IMR-90 (cell line): Measurements from ENCODE around the gene ANKRD16. TPM values are rescaled to one million over a fixed set of nuclear protein-coding genes. Genes with fewer than 3 reads are reported as not detected.

Experiments used
- ATAC-seq: fragments of 200-7000 bp; cut with Tn5 transposase; 2 replicates; pipeline ENCODE4 v1.9.1; 2020; ENCODE audit warnings: low read depth, mild to moderate bottlenecking, moderate library complexity
- BruUV-seq: library from RNA; stranded (reverse); fragments of 400-500 nt; replicated peaks from 2 replicates; lab custom pipeline; 2021; lab: Mats Ljungman, UMichigan
- CTCF ChIA-PET: fragments of 300-600 bp; formaldehyde crosslinking; extraction: SDS; loops from one replicate; lab custom pipeline; 2021; ENCODE audit warnings: antibody characterized with exemption; lab: Yijun Ruan, JAX
- POLR2A ChIA-PET: fragments of 300-600 bp; sonication (Branson Sonifier 250); formaldehyde crosslinking; loops from one replicate; lab custom pipeline; 2022; ENCODE audit warnings: antibody characterized with exemption; ENCODE audit not compliant: unreplicated experiment; lab: Charles Lee
- DNase-seq: peaks from one replicate; pipeline ENCODE4 v3.0.0; 2013
- H2AFZ ChIP-seq: replicated peaks from 2 replicates; pipeline ENCODE3; 2013; ENCODE audit warnings: low read length, mild to moderate bottlenecking; ENCODE audit not compliant: poor library complexity
- H2AK5ac ChIP-seq: 2 replicates; pipeline ENCODE4 v1.6.1; 2013; ENCODE audit warnings: low read depth, low read length, inconsistent platforms
- H2AK9ac ChIP-seq: replicated peaks from 2 replicates; pipeline ENCODE3; 2013; ENCODE audit warnings: mild to moderate bottlenecking, low read depth, low read length, moderate library complexity; ENCODE audit not compliant: poor library complexity
- H2BK120ac ChIP-seq: 2 replicates; pipeline ENCODE4 v1.6.1; 2013; ENCODE audit warnings: low read depth, low read length, inconsistent platforms
- H2BK15ac ChIP-seq: 3 replicates; pipeline ENCODE4 v1.6.1; 2013; ENCODE audit warnings: low read depth, low read length, inconsistent platforms
- H2BK20ac ChIP-seq: 2 replicates; pipeline ENCODE4 v1.6.1; 2013; ENCODE audit warnings: low read depth, mild to moderate bottlenecking, inconsistent platforms, low read length, moderate library complexity
- H2BK5ac ChIP-seq: 2 replicates; pipeline ENCODE4 v1.6.1; 2013; ENCODE audit warnings: mild to moderate bottlenecking, low read depth, low read length, inconsistent platforms; ENCODE audit not compliant: poor library complexity, severe bottlenecking
- H3K14ac ChIP-seq: replicated peaks from 2 replicates; pipeline ENCODE4 v1.6.1; 2013; ENCODE audit warnings: low read depth, low read length, inconsistent platforms
- H3K18ac ChIP-seq: 2 replicates; pipeline ENCODE4 v1.6.1; 2013; ENCODE audit warnings: low read depth, low read length, control low read depth
- H3K23ac ChIP-seq: 2 replicates; pipeline ENCODE4 v1.6.1; 2013; ENCODE audit warnings: low read depth, low read length, inconsistent platforms
- H3K27ac ChIP-seq: 2 replicates; pipeline ENCODE4 v1.5.1; 2013; ENCODE audit warnings: mild to moderate bottlenecking, control low read depth, low read length; ENCODE audit not compliant: insufficient read depth
- H3K27me3 ChIP-seq: 2 replicates; pipeline ENCODE4 v1.6.1; 2013; ENCODE audit warnings: low read length; ENCODE audit not compliant: control insufficient read depth, insufficient read depth
- H3K36me3 ChIP-seq: 2 replicates; pipeline ENCODE4 v1.6.1; 2013; ENCODE audit warnings: low read length, mixed read lengths; ENCODE audit not compliant: control insufficient read depth, insufficient read depth
- H3K4ac ChIP-seq: 2 replicates; pipeline ENCODE4 v1.6.1; 2013; ENCODE audit warnings: low read depth, low read length, inconsistent platforms
- H3K4me1 ChIP-seq: 2 replicates; pipeline ENCODE4 v1.6.1; 2013; ENCODE audit warnings: low read length, mixed read lengths; ENCODE audit not compliant: control insufficient read depth, insufficient read depth
- H3K4me2 ChIP-seq: 2 replicates; pipeline ENCODE4 v1.6.1; 2013; ENCODE audit warnings: low read depth, mild to moderate bottlenecking, control low read depth, low read length, moderate library complexity
- H3K4me3 ChIP-seq: 2 replicates; pipeline ENCODE4 v1.5.1; 2013; ENCODE audit warnings: low read depth, mild to moderate bottlenecking, control low read depth, low read length, moderate library complexity; ENCODE audit not compliant: insufficient read depth
- H3K56ac ChIP-seq: 2 replicates; pipeline ENCODE4 v1.6.1; 2013; ENCODE audit warnings: low read length, inconsistent platforms; ENCODE audit not compliant: insufficient read depth; ENCODE audit errors: extremely low read depth
- H3K79me1 ChIP-seq, 2 experiments: 2 replicates each; pipeline ENCODE4 v1.6.1; 2013; ENCODE audit warnings: low read length in 2 of 2, inconsistent platforms in 1 of 2, low read depth in 1 of 2
- H3K9ac ChIP-seq: 2 replicates; pipeline ENCODE4 v1.6.1; 2013; ENCODE audit warnings: low read depth, low read length, control low read depth
- H3K9me1 ChIP-seq: 2 replicates; pipeline ENCODE4 v1.6.1; 2013; ENCODE audit warnings: low read length, inconsistent platforms; ENCODE audit not compliant: insufficient read depth
- H3K9me3 ChIP-seq: 2 replicates; pipeline ENCODE4 v1.6.1; 2013; ENCODE audit warnings: low read length; ENCODE audit not compliant: control insufficient read depth, insufficient read depth
- H4K20me1 ChIP-seq: 2 replicates; pipeline ENCODE4 v1.6.1; 2013; ENCODE audit warnings: low read length, inconsistent platforms; ENCODE audit not compliant: insufficient read depth
- H4K5ac ChIP-seq: 2 replicates; pipeline ENCODE4 v1.6.1; 2013; ENCODE audit warnings: mild to moderate bottlenecking, low read depth, low read length, control low read depth
- H4K8ac ChIP-seq, 2 experiments: 2 replicates each; pipeline ENCODE4 v1.6.1; 2013; ENCODE audit warnings: low read depth in 2 of 2, low read length in 2 of 2, control low read depth in 1 of 2, inconsistent platforms in 1 of 2
- H4K91ac ChIP-seq: 2 replicates; pipeline ENCODE4 v1.6.1; 2013; ENCODE audit warnings: low read depth, low read length, inconsistent platforms; ENCODE audit not compliant: insufficient read depth
- MXI1 ChIP-seq: IDR thresholded peaks from 2 replicates; pipeline ENCODE4 v1.6.1; 2012; ENCODE audit warnings: low read depth, mild to moderate bottlenecking, low read length, moderate library complexity, borderline replicate concordance
- WGBS, 2 experiments: methylation state at CpG; one replicate each; pipeline versions ENCODE4 v1.1.5 to v1.1.7; 2013; ENCODE audit warnings: missing lambda C conversion rate in 2 of 2; ENCODE audit not compliant: insufficient read length in 1 of 2; ENCODE audit errors: extremely low coverage in 2 of 2; 5-methylcytosine and 5-hydroxymethylcytosine counted together
- dilution Hi-C: fragments of 300-500 bp; cut with HindIII; formaldehyde crosslinking; loops from one replicate; pipeline ENCODE4 v1.14.3; 2018; ENCODE audit warnings: low sequenced_read_pairs; ENCODE audit not compliant: unreplicated experiment
- in situ Hi-C: fragments of 300-500 bp; cut with MboI; formaldehyde crosslinking; loops from 3 replicates; pipeline ENCODE4 v1.14.3; 2019; ENCODE audit warnings: low sequenced_read_pairs, inconsistent platforms, mixed read lengths
- intact Hi-C: fragments of 100-400 bp; cut with micrococcal nuclease; formaldehyde crosslinking; loops from 2 replicates; pipeline ENCODE4 v1.10.0; 2022
- polyA plus RNA-seq, 3 experiments: library from polyadenylated mRNA; depleted of rRNA; stranded (reverse); fragments of >200 nt; gene quantifications; 2 replicates each; pipeline ENCODE4 v1.2.3, GENCODE V29; 2012; ENCODE audit warnings: low replicate concordance in 1 of 3
- total RNA-seq: library from RNA; depleted of rRNA; stranded (reverse); fragments of >200 nt; gene quantifications from 2 replicates; pipeline ENCODE4 v1.2.3, GENCODE V29; 2012

ANKRD16 gene
- total and polyA plus RNA-seq, 2 of the 4 experiments (the other 2 are of a cell fraction), result 5.1 to 5.7 TPM

DNA sequence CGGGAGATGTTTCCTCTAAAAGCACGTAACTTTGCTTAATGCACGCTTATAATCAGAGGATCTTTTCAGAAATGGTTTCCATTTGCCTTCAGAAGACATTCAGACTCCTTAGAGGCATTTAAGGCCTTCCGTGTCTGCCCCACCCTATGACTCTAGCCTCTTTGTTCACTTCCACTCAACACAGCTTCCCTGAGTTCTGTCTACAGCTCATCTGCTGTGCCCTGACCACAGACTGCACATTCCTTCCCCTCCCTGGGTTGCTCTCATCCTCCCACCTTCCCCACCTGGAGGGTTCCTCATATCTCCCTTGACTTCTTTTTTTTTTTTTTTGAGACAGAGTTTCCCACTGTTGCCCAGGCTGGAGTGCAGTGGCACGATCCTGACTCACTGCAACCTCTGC lies 17.0 kb upstream of the ANKRD16 start:
- peaks cover 40% of the 10 kb centered on the region for H3K36me3 ChIP-seq
- dilution Hi-C loops, result no loop called here
- ATAC-seq, result no peak

More for the DNA sequence above, 17.0 kb upstream of the ANKRD16 start:
- Histone ChIP-seq H2AK5ac (no peak overlapping the region), H4K5ac (no peak overlapping the region), H3K14ac (no peak overlapping the region), H2BK5ac (no peak overlapping the region), H3K56ac (no peak overlapping the region), H4K8ac (no peak overlapping the region), H2AK9ac (no peak overlapping the region), H3K4me1 (no peaks in the 10 kb centered on the region), H2BK15ac (no peak overlapping the region), H3K9me1 (peaks cover 3% of the 10 kb centered on the region; the same call in 1 of the 2 replicates), H3K4me2 (no peak overlapping the region), H4K91ac (no peak overlapping the region), H3K9me3 (no peaks in the 10 kb centered on the region), H3K18ac (no peak overlapping the region), H2AFZ (no peak overlapping the region), H3K27ac (no peak overlapping the region), H3K23ac (no peak overlapping the region), H3K9ac (no peak overlapping the region), H3K79me1 (peaks cover 29 to 68% of the 10 kb centered on the region in 2 experiments), H2BK120ac (no peak overlapping the region), H3K4ac (no peak overlapping the region), H3K4me3 (no peak overlapping the region), H4K20me1 (peaks cover 5% of the 10 kb centered on the region; the same call in 1 of the 2 replicates), H2BK20ac (no peak overlapping the region), H3K27me3 (no peaks in the 10 kb centered on the region)
- DNase-seq, result no peak
- CTCF ChIA-PET, result interaction anchor here (0.6 kb wide), 1 partner anchor 18 kb away, joined by 6 read pairs; no protein-coding TSS in a partner anchor
- intact Hi-C loops, result no loop called here
- 100% methylated on average over 2 of the region's 5 CpGs; no CpG with 5 or more reads in 1 of the 2 experiments for WGBS, 2 experiments
- BruUV-seq, result no TSS peak
- POLR2A ChIA-PET, result no interaction called here
- no peak for TF ChIP-seq MXI1
- in situ Hi-C loops, result no loop called here
